ENCODE measurements around the gene ZNF14.

DNA sequence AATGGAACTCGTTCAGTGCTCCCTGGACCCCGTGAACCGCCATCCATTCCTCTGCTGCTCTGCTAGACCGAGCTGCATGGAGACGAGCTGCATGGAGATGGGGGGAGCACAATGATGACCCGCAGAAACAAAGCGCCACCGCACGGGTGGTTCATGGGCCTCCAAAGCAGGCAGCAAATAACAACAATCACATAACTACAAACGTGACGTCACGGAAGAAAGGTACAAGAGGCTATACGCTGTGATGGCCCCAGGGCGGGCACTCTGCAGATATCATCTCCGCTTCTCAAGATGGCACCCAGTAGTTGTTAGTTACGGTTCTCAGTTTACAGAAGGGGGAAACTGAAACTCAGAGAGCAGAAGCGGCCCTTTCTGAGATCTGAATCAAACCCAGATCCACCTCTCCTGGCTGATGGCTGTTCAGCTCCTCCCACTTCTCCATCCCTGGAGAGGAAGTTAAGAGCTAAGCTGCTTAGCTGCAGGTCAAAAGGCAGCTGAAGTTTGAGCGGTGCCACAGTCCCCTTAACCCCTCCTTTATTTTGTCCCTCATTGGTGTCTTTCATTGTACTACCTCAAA lies 71.1 kb downstream of the ZNF14 start:
- no peak for TF ChIP-seq EZH2phosphoT487 (IDR thresholded peaks at IDR 0.05; ENCODE audit: borderline replicate concordance, low read length)
- TF ChIP-seq, protein P1, sequence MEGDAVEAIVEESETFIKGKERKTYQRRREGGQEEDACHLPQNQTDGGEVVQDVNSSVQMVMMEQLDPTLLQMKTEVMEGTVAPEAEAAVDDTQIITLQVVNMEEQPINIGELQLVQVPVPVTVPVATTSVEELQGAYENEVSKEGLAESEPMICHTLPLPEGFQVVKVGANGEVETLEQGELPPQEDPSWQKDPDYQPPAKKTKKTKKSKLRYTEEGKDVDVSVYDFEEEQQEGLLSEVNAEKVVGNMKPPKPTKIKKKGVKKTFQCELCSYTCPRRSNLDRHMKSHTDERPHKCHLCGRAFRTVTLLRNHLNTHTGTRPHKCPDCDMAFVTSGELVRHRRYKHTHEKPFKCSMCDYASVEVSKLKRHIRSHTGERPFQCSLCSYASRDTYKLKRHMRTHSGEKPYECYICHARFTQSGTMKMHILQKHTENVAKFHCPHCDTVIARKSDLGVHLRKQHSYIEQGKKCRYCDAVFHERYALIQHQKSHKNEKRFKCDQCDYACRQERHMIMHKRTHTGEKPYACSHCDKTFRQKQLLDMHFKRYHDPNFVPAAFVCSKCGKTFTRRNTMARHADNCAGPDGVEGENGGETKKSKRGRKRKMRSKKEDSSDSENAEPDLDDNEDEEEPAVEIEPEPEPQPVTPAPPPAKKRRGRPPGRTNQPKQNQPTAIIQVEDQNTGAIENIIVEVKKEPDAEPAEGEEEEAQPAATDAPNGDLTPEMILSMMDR (IDR thresholded peaks at IDR 0.05; ENCODE audit: low read depth, low read length, poor library complexity, severe bottlenecking) = no peak

Data from DOHH2 (cell line).